IPS-11a (cell line): ENCODE results near the gene EMILIN2.
"Not testable (repeated sequence)": the region's sequence is repeated elsewhere in the genome, so short reads cannot be mapped to it uniquely, and the experiment has no call there.

Experiments
- H3K4me3 ChIP-seq: one replicate; pipeline ENCODE4 v1.5.1; 2013; ENCODE audit warnings: low read depth, low read length, control low read depth

The EMILIN2 gene

DNA sequence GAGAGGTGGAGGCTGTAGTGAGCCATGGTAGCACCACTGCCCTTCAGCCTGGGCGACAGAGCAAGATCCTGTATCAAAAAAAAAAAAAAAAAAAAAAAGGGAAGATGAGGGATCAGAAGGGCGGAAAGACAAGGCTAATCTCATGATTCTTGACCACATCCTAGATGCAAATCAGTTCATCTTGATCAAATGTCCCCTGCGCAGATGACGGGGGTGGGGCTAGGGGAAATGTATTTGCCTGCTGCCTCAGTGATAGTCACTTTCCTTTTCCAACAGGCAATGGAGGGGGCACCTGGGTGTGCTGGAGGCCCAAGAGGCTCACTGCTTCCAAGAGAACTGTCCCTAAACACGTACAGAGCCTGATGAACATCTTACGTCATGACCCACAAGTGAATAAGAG is 3.7 kb upstream of the EMILIN2 start:
- H3K4me3 ChIP-seq, result no peak overlapping the region

DNA sequence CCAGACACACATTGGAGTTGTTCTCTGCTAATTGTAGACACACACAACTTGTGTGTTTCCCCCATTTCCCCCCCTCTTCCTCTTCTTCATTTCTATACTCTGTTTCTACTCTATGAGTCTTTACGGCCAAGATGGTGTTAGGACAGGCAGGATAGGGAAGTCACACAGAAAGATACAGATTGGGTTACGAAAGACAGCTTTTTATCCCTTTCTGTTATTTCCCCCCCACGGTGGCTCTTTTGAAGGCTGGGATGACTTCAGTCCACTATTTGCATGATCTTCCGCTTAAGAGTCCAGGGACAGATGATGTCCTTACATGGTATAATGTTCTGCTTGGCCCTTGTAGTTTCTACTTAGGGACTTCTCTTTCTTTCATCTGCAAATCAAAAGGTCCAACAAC is 1.6 kb upstream of the EMILIN2 start:
- no peak overlapping the region for H3K4me3 ChIP-seq

DNA sequence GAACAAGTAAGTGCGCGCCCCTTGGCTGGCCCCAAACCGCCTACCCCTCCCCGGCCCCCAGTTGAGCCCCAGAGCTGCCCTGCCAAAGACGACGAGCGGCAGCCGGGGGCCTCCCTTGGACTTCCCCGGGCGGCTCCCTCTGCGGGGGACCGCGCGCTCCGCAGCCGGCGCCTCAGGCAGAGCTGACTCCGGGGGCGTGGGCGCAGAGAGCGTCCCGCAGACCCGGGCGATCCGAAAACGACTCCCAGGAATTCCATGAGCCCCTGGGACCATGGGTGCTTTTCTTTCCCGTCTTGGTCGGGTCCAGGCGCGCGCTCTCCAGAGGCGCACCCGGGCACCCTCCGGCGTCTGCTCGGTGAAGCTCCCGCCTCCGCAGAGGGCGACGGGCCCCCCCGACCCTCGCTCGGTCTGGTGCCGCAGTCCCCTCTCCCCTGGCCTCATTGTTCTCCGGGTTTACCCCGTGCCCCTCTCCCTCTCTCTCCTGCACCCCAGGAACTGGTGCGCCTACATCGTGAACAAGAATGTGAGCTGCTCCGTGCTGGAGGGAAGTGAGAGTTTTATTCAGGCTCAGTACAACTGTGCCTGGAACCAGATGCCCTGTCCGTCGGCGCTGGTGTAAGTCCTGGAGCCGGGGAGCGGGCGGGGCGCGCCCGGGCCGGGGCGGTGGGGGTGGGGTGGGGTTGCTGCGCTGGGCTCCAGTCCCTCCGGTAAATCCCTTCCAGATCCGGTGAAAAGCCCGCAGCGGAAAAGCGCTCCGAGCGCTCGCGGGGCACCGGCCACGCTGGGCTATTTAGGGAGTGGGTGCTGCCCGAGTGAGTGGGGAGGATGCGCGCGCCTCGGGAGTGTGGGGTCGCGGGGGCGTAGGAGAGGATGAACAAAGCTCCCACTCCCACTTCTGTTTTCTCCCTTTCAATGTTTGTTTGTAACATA is 776 bp downstream of the EMILIN2 start:
- H3K4me3 ChIP-seq, result peak overlapping the region; percentile 55

DNA sequence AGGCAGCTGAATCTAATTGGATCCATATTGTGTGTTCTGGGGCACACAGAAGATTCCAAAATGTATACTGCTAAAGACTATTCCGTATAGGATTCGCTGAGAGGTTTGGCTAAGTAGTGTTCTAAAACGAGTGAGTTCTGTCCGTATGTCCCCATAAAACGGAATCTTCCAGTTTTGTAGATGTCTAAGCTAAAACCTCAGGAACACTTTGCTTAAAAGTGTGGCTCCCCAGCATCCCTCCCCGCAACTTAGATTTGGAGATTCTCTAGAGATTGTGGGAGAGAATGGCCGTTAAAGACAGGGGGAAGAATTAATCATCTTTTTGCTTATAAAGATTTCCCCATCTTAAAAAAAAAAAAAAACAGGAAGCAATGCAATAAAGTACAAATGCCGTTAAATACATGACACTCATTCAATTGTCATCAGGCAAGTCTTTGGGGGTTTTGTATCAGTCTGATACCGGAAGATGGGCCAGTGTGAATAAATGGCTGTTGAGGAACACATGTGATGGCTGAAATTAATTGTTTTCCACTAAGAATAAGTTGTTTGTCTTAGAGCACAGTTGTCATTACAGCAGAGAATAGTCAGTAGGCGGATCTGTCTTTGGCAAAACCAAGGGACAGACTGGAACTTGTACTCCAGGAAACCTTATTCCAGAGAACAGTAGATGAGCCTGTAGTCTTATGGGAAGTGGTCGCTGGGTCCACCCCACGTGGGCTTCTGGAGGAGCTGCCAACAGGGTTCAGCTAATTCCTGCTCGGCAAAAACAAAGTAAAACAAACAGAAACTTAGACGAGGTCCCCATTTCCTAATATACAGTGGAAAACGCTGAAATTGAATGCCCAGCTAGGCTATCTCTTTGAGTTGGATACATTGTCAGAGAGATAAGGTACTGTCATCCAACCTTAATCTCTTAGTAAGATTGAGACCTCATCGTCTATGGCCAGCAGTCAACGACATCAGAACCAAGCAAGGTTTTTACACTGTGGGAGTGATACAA is 1.7 kb downstream of the EMILIN2 start:
- H3K4me3 ChIP-seq, result peak overlapping the region; percentile 39

DNA sequence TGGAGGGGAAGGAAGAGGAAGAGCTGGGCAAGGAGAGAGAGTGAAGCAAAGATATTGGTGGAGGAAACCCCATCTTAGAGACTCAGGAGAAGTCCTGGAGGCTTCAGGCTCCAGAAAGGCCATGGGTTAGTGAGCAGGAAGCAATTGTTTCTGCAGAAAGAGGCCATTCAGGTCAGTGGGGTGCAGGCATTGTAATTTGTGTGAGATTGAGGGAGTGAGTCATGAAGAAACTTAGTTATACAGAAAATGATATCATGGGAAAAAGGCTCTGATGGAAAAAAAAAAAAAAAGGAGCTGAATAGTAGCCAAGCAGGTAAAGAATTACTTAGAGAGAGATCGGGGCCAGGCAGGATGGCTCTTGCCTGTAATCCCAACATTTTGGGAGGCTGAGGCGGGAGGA is 4.0 kb downstream of the EMILIN2 start:
- H3K4me3 ChIP-seq, result no peak overlapping the region

DNA sequence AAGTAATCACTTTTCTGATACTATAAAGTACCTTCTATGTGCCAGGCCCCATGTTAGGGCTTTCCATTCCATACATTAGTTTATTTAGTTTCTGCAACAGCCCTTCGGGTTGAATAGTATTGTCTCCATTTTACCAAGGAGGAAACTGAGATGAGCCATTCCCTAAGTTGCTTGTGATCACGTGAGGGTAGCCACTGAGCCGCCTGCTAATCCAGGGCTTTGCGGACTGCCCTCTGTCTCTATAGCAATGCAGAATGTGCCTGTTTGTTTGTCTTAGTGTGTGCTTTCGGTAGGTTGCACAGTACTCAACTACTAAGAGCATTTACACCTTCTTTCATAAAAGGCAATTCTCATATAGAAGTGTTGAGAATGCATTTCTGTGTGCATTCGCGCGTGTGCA is 5.0 kb downstream of the EMILIN2 start:
- no peak overlapping the region for H3K4me3 ChIP-seq

DNA sequence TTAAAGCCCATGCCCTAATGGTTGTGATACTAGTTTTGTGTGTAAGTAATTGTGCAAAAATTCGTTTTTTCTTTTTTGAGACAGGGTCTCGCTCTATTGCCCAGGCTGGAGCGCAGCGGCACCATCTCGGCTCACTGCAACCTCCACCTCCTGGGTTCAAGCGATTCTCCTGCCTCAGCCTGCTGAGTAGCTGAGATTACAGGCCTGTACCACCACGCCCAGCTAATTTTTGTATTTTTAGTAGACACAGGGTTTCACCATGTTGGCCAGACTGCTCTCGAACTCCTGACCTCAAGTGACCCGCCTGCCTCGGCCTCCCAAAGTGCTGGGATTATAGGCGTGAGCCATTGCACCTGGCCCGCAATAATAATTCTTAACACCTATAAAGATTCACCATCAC is 5.7 kb downstream of the EMILIN2 start:
- H3K4me3 ChIP-seq, result not testable (repeated sequence)

DNA sequence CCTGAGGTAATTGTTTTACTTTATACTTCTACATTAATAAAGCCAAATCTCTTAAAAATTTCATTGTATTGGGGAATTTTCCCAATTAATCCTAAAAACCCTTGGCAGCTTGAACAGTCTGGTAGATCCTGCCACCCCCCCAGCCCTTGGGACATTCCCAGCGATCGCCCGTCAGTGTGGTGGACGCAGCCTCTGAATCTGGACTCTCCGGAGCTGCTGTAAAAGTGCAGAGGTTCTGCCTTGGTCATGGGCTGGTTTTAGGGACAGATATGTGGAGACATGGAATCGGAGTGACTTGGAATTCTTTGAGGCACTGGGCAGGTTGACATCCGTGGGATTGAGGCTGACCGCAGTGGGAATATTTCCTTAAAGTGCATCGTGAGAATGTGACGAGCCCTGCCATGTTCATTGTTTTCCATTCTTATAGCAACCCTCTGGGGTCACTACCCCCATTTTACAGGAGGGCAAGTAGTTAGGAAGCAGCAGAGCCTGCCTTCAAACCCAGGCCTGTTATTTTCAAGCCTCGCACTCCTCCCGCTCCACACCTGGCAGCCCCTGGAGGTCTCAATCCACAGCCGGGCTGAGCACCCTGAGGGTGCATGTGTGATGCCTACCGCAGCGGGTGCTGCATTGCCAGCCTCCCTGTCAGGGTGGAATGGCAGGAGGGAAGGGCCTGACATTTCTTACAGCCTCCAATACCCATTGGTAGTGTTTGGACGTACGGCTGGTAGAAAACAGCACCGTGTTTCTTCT is 6.5 kb downstream of the EMILIN2 start:
- H3K4me3 ChIP-seq, result no peak overlapping the region

DNA sequence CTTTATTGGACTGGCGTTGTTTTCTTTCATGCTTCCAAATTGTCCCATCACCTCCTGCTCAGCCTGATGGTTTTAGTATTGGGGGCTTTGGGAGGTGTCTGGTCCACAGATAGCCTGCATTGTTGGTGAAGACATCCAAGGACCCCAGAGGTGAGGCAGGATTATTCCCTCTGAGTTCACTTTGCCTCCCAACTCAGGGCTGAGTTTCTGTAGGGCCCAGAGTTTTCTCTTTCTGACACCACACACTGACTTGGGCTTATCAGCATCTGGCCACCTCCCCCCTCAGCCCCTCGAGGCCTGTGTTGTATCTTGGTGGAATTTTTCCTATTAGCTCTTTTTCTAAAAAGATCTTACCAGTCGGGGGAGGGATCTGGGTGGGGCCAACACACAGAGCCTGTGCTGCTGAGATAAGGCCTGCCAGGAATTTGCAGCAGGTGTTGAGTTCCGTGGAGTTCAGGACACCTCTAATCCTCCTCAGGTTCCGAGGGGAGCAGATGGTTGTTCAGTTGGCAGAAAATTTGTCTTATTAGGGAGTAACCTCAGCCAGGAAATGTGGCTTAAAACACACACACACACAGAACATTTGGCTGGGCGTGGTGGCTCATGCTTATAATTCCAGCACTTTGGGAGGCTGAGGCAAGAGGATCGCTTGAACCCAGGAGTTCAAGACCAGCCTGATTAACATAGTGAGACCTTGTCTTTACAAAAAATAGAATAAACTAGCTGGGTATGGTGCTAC is 7.3 kb downstream of the EMILIN2 start:
- no peak overlapping the region for H3K4me3 ChIP-seq

DNA sequence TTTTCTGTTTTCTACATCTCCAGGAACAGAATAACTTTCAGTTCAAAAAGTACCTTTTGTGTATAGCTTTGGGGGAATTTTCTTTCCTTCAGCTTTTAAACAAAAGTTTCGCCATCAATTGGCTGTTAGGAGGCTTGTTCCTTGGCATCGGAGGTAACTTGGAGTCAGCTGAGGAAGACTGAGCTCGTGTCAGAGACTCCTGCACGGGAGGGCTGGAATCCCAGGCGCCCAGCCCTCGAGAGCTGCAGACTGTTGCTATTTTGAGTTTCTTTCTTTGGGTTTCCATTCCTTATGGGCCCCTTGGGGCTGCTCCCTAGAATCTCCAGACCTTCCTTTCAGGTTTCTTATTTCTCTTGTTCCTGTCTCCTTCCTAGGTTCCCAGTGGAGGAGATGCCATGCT is 8.1 kb downstream of the EMILIN2 start:
- H3K4me3 ChIP-seq, result no peak overlapping the region

DNA sequence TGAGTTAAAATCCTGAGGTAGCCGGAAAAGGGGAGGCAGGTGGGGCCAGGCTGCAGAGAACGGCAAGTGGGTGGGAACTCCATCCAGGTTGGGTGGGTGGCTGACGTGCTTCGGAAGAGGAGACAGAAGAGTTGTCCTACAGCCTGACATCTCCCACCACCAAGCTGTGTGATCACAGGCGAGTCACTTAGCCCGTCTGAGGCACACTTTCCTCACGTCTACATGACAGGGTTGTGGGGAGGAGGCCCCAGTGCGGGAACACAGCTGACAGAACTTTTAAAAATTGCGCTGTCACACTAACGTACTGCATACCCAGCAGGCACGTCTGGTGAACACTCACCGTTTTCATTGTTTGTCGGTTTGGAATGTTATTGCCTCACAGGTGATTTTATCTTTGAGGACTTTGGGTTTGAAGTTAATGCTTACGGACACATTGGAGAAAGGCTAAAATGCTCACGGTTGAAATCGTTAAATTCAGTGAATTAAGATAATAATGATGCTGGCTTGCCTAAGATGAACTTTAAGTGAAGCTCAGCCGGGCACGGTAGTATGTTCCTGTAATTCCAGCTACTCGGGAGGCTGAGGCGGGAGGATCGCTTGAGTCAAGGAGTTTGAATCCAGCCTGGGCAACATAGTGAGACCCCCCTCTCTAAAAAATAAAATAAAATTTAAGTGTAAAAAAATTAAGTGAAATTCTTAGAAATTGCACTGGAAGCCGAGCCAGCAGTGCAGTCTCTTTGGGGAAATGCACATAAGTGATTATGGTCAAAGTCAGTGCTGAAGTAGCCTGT is 8.9 kb downstream of the EMILIN2 start:
- no peak overlapping the region for H3K4me3 ChIP-seq

DNA sequence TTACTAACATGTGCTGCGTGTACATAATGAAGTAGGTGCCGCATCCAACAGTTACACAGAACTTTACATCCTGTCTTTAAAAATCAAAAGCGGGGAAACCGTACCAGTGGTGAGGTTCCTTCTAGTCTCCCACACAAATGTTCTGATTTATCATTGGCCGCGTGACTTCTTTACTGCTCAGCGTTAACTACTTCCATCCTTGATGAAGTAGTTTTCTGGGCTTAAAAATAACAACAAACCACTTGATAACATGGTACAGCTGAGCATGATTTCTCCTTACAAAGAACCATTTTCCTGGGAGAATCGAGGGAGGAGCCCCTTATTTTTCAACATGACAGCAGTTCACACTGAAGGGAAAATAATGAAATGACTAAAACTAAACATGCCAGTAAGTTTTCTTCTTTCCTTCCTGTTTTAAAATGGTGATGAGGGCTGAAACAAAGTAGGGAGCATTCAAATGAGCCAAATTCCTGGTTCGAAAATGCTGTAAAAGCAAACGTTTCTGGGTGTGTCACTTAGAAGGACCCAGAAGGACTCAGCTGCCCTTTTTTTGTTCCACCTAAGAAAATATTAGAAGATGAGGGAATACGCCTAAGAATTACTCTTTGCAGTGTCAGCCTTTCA is 9.9 kb downstream of the EMILIN2 start:
- H3K4me3 ChIP-seq, result no peak overlapping the region

DNA sequence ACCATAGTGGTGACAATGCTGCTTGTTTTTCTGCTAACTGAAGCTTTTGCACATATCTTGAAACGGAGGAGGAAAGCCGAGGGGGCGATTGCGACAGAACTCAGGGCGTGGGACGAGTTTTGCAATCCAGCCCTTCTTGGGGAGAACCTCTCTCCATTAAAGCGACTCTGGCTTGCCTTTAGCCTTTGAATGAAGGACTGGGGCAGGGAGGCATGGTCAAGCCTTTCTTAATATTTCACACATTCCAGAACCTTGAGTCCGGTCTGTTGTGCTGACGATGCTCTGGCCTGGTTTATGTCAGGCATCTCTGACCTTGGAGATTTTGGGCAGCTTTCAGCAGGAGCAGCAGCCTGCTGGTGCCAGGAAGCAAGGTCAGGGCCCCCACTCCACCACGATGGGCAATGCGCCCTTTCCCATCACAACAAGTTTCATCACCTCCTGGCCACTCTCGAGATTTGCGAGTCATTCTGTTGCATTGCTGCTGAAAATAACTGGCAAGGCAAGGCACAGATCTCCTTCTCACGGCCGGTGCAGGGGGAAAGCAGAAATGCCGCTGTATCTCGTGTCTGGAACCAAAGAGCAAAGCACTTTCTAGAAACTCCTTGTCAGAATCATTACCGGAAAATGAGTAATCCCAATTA is 10.8 kb downstream of the EMILIN2 start:
- H3K4me3 ChIP-seq, result no peak overlapping the region

DNA sequence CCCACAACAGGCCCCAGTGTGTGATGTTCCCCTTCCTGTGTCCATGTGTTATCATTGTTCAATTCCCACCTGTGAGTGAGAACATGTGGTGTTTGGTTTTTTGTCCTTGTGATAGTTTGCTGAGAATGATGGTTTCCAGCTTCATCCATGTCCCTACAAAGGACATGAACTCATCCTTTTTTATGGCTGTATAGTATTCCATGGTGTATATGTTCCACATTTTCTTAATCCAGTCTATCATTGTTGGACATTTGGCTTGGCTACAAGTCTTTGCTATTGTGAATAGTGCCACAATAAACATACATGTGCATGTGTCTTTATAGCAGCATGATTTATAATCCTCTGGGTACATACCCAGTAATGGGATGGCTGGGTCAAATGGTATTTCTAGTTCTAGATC is 13.6 kb downstream of the EMILIN2 start:
- H3K4me3 ChIP-seq, result not testable (repeated sequence)

DNA sequence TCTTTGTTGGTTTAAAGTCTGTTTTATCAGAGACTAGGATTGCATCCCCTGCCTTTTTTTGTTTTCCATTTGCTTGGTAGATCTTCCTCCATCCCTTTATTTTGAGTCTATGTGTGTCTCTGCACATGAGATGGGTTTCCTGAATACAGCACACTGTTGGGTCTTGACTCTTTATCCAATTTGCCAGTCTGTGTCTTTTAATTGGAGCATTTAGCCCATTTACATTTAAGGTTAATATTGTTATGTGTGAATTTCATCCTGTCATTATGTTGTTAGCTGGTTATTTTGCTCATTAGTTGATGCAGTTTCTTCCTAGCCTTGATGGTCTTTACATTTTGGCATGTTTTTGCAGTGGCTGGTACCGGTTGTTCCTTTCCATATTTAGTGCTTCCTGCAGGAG is 17.2 kb downstream of the EMILIN2 start:
- H3K4me3 ChIP-seq, result not testable (repeated sequence)

DNA sequence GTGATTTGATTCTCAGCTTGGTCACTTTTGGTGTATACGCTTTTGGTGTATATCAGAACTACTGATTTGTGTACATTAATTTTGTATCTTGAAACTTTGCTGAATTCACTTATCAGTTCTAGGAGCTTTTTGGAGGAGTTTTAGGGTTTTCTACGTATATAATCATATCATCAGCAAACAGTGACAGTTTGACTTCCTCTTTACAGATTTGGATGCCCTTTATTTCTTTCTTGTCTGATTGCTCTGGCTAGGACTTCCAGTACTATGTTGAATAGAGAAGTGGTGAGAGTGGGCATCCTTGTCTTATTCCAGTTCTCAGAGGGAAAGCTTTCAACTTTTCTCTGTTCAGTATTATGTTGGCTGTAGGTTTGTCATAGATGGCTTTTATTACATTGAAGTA is 19.7 kb downstream of the EMILIN2 start:
- not testable (repeated sequence) for H3K4me3 ChIP-seq

DNA sequence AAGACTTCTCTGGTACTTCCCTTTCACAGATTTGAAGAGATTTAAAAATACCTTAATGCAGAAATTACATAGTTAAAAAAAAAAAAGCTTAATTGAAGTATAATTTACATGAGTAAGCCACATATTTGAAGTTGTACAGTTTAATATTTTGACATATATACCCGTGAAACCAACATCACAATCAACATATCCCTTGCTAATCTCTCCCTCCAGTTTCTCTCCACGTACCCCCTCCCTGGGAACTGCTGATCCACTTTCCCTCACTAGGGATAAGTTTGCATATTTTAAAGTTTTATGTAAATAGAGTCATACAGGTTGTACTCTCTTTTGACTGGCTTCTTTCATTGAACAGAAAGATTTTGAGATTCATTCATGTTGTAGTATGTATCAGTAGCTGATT is 22.4 kb downstream of the EMILIN2 start:
- no peak overlapping the region for H3K4me3 ChIP-seq

DNA sequence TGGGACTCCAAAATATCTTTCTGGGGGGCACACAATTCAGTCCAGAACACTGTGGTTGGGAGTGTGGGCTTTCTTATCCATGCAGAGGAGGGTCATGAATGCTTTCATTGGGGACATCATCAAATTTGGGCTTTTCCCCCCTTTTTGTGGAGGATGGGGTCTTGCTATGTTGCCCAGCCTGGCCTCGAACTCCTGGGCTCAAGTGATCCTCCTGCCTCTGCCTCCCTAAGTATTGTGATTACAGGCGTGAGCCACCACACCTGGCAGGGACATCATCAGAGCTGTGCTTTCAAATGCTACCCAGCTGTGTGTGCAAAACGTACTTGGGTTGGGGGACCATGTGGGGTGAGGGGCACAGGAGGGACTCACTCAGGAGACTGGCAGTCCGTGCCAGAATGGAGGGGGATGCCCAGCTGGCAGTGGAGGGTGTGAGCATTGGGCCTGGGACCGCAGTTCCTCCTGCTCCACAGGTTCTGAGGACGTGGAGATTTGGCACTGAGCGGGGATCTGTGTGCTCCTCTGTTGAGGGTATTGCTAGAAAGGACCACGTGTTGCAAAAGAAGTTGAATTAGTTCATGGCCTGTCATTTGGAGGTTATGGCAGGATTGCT is 24.4 kb downstream of the EMILIN2 start:
- no peak overlapping the region for H3K4me3 ChIP-seq
